ENCODE measurements around the gene AKIP1. TPM values are rescaled to one million over a fixed set of nuclear protein-coding genes. Genes with fewer than 3 reads are reported as not detected.
"Not testable (repeated sequence)": the region's sequence is repeated elsewhere in the genome, so short reads cannot be mapped to it uniquely, and the experiment has no call there.

AKIP1 gene
- total RNA-seq, 1 donor from 2014 or later = 11.4 TPM

DNA sequence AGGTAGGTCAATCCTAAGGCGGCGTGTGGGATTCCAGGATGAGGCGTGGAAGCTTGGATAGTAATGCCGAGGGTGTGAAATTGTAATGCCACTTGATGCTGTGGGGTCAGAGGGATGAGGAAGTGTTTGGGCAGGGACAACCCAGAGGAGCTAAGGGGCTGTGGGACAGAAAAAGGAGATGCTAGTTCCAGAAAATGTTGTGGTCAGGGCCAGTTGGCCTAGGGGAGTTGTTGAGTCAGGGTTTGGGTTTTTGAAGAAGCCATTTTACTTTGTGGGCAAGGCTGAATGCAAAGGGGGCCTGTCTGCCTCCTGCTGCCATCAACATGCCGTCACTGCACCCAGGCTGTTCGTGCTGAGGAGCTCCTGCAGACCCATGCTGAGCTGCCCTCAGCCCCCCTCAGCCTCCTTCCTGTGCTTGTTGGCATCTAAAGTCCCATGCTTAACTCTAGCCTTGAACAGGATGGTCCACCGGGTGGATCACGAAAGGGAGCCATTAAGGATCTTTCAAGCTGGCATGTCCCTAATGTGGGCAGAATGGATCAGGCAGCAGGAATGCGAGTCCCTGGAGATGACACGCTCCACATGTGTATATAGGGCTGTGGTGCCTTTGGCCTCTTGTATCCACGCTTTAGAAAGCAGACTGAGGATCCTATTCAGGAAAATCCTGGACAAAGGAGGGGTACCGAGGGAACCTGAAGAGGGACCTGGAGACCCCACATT is 19.6 kb downstream of the AKIP1 start:
- intact Hi-C loops (cut with DNase I) = no loop called here

DNA sequence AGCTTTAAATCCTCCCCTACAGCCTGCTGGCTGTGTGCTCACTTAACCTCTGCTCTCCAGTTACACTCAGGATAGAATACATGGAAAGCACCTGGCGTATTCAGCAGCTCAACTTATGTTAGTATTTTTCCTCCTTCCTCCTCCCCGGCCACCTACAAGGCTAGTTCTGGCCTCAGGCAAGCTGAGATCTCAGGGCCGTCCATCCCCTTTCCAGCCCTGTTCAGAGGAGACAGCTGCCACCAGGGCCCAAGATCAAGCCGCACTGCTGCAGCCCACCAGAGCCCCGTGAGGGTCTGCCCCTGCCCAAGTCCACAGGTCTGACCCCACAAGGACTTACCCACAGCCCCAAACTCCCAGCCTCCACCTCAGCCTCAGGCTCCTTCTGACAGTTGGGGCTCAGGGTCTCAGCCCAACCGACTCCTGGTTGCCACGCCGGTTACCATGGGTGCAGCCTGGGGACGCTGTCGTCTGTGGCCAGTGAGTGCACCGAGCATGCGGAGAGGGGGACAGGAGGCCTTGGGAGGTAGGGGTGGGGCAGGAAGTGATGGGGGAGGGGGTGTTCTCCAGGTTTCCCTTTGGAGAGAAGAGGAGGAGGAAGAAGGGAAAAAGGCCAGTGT is 21.7 kb downstream of the AKIP1 start, which contains the start of gene C11orf16:
C11orf16 (minus strand) TSS at position 384 of the 617 bp plus-strand sequence. CDS start 639 bp downstream, outside the sequence.
- Histone ChIP-seq H3K4me3 (no peak within 1 kb of the TSS), H3K9me3 (no peaks in the 10 kb centered on the region), H3K36me3 (no peaks in the 10 kb centered on the region), H3K27me3 (no peaks in the 10 kb centered on the region), H3K27ac (no peak within 1 kb of the TSS), H3K4me1 (no peaks in the 10 kb centered on the region)
- DNase-seq (ENCODE audit: low spot score in 2 of 2) = no peak
- intact Hi-C loops (cut with DNase I) = no loop called here
- TF ChIP-seq CTCF (IDR thresholded peaks at IDR 0.05) = no peak

More for the DNA sequence above, 19.6 kb downstream of the AKIP1 start:
- TF ChIP-seq CTCF (IDR thresholded peaks at IDR 0.05) = no peak
- H3K27ac ChIP-seq = no peak overlapping the region
- no peak for DNase-seq (ENCODE audit: low spot score in 2 of 2)
- no peaks in the 10 kb centered on the region for H3K4me1 ChIP-seq
- no peak overlapping the region for H3K4me3 ChIP-seq
- H3K27me3 ChIP-seq = no peaks in the 10 kb centered on the region
- H3K36me3 ChIP-seq = no peaks in the 10 kb centered on the region
- H3K9me3 ChIP-seq = no peaks in the 10 kb centered on the region

DNA sequence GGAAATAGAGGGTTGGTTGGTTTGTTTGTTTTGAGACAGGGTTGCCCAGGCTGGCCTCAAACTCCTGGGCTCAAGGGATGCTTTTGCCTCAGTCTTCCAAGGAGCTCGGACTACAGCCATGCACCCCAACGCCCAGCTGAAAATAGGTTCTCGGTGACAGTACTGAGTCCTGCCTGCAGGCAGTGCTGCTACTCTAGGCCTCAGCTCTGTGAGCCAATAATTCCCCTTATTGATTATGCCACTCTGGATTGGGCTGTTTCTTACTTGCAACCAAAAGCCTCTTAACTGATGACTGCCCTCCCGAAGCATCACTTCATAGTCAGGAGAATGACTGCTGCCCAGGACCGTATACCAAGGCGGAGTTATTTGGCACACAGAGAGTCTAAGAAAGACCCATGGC is 22.9 kb downstream of the AKIP1 start:
- no peak for TF ChIP-seq CTCF (IDR thresholded peaks at IDR 0.05)
- Histone ChIP-seq H3K9me3 (no peaks in the 10 kb centered on the region), H3K36me3 (no peaks in the 10 kb centered on the region), H3K4me3 (no peak overlapping the region), H3K4me1 (no peaks in the 10 kb centered on the region), H3K27ac (no peak overlapping the region), H3K27me3 (no peaks in the 10 kb centered on the region)
- intact Hi-C loops (cut with DNase I) = no loop called here
- peak in 1 of 2 donors; percentile 8 for DNase-seq (ENCODE audit: low spot score in 2 of 2)

DNA sequence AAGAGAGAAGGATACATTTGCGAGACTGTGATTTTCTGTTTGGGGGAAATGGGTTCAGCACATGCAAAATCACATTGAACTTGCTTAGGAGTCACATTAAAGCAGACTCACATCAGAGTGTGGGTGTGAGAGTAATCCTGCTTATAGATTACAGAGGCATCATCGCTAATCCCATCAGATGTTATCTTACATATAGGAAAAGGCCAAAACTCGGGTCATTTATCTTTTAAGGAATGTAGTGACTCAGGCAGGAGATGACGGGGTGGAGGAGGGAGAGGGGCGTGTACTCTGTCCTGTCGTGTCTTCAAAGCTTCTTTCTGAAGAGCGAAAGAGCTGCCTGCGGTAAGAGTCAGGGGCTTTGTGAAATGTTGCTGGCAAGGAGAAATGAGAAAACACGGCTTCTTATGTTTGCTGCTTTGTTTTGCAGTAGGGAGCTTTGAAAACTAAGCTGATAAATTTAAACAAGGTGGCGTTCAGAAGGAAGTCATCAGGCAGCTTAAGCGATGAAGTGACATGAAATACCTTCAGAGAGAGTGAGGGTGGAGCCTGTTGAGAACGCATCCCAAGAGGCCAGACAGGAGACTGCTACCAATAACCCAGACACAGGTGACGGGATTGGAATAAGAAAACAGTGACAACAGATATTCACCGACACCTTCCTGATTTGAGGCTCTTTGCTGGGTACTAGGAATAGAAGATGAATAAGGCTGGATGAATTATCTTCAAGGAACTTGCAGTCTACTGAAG is 23.9 kb downstream of the AKIP1 start:
- no peaks in the 10 kb centered on the region for H3K27me3 ChIP-seq
- no peaks in the 10 kb centered on the region for H3K36me3 ChIP-seq
- no peak overlapping the region for H3K27ac ChIP-seq
- H3K4me1 ChIP-seq = no peaks in the 10 kb centered on the region
- no peak overlapping the region for H3K4me3 ChIP-seq
- no peaks in the 10 kb centered on the region for H3K9me3 ChIP-seq
- intact Hi-C loops (cut with DNase I) = no loop called here
- DNase-seq (ENCODE audit: low spot score in 2 of 2) = peak in 1 of 2 donors; percentile 16
- TF ChIP-seq CTCF (IDR thresholded peaks at IDR 0.05) = no peak

GRCh38 chr11:8935789-8936188 is 24.8 kb downstream of the AKIP1 start:
- H3K27me3 ChIP-seq; intact Hi-C loops (cut with DNase I); DNase-seq (ENCODE audit: low spot score in 2 of 2); H3K27ac ChIP-seq; H3K9me3 ChIP-seq; H3K36me3 ChIP-seq; H3K4me1 ChIP-seq; H3K4me3 ChIP-seq: not testable (repeated sequence)

DNA sequence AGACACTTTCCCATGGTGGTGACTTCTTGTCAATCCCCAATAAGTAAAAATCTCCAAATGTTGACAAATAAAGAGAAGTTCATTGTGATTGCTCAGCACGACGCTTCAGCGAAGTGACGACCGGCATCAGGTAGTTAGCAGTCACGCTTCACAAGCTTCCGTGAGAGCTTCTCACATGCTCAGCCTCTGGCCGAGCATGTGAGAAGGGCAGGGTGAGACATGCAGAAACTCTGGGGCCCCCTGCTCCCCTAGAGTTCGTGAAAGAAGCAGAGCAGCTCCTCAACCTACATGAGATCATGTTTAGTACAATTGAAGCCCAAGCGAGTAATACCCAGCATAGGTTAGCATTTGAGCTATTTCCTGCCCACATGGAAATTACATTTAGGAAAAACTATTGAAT is 26.2 kb downstream of the AKIP1 start:
- no peaks in the 10 kb centered on the region for H3K36me3 ChIP-seq
- no peak overlapping the region for H3K27ac ChIP-seq
- no peaks in the 10 kb centered on the region for H3K4me1 ChIP-seq
- TF ChIP-seq CTCF (IDR thresholded peaks at IDR 0.05) = no peak
- no peaks in the 10 kb centered on the region for H3K27me3 ChIP-seq
- intact Hi-C loops (cut with DNase I) = no loop called here
- H3K4me3 ChIP-seq = no peak overlapping the region
- H3K9me3 ChIP-seq = no peaks in the 10 kb centered on the region
- peak in 1 of 2 donors; percentile 39 for DNase-seq (ENCODE audit: low spot score in 2 of 2)

All from ascending aorta (tissue), 2 donors.